SK-N-SH (cell line): Measurements from ENCODE around the gene TLE5. TPM values are rescaled to one million over a fixed set of nuclear protein-coding genes. Genes with fewer than 3 reads are reported as not detected.

Experiments
- CTCF ChIA-PET: fragments of 300-600, 350-600 bp; formaldehyde crosslinking; extraction: SDS; loops from one replicate; lab custom pipeline; 2021; lab: Yijun Ruan, JAX
- POLR2A ChIA-PET: fragments of 350-600 bp; sonication (Branson Sonifier 250); formaldehyde crosslinking; extraction: SDS; loops from one replicate; lab custom pipeline; 2020; ENCODE audit warnings: antibody characterized with exemption, inconsistent platforms; lab: Yijun Ruan, JAX
- DNase-seq: peaks from one replicate; pipeline ENCODE4 v3.0.0; 2012
- H2AFZ ChIP-seq: fragments of 200-600 bp; sonication (generic); 2 replicates; pipeline ENCODE4 v1.8.1; 2016; ENCODE audit warnings: antibody characterized with exemption, mild to moderate bottlenecking, low read depth
- H3F3A ChIP-seq: fragments of 200-600 bp; sonication (generic); replicated peaks from 2 replicates; pipeline ENCODE3; 2016; ENCODE audit warnings: antibody characterized with exemption, mild to moderate bottlenecking; ENCODE audit not compliant: insufficient read depth
- H3K27ac ChIP-seq, 2 experiments: fragments of 200-500 bp in 1 of 2; fragments of 200-600 bp in 1 of 2; sonication (Bioruptor generic) in 1 of 2; sonication (generic), shearing (Covaris generic) in 1 of 2; 2 replicates each; pipeline versions ENCODE4 v1.5.1 to v1.6.1; 2014 to 2016; ENCODE audit warnings: low read depth in 2 of 2, inconsistent platforms in 1 of 2, low read length in 1 of 2, mild to moderate bottlenecking in 1 of 2, mixed read lengths in 1 of 2
- H3K27me3 ChIP-seq: fragments of 200-600 bp; sonication (generic), shearing (Covaris generic); 2 replicates; pipeline ENCODE4 v1.6.1; 2016; ENCODE audit warnings: mixed run types; ENCODE audit not compliant: insufficient read depth
- H3K36me3 ChIP-seq, 2 experiments: fragments of 200-500 bp in 1 of 2; fragments of 200-600 bp in 1 of 2; sonication (Bioruptor generic) in 1 of 2; sonication (generic) in 1 of 2; replicated peaks in 1 of 2; 2 replicates each; pipeline versions ENCODE3 to v1.5.1; 2014 to 2016; ENCODE audit warnings: low read length in 1 of 2, mild to moderate bottlenecking in 1 of 2; ENCODE audit not compliant: insufficient read depth in 2 of 2, control insufficient read depth in 1 of 2
- H3K4me1 ChIP-seq, 2 experiments: fragments of 200-500 bp in 1 of 2; fragments of 200-600 bp in 1 of 2; sonication (Bioruptor generic) in 1 of 2; sonication (generic), shearing (Covaris generic) in 1 of 2; 2 replicates each; pipeline versions ENCODE4 v1.5.1 to v1.6.1; 2014 to 2016; ENCODE audit warnings: low read depth in 1 of 2, low read length in 1 of 2, mixed run types in 1 of 2; ENCODE audit not compliant: insufficient read depth in 2 of 2, control insufficient read depth in 1 of 2
- H3K4me2 ChIP-seq: fragments of 200-600 bp; sonication (generic), shearing (Covaris generic); 2 replicates; pipeline ENCODE4 v1.6.1; 2017; ENCODE audit warnings: mixed run types
- H3K4me3 ChIP-seq, 2 experiments: fragments of 200-500 bp in 1 of 2; fragments of 200-600 bp in 1 of 2; sonication (Bioruptor generic) in 1 of 2; sonication (generic), shearing (Covaris generic) in 1 of 2; 2 replicates each; pipeline versions ENCODE4 v1.5.1 to v1.8.1; 2014 to 2016; ENCODE audit warnings: low read depth in 2 of 2, inconsistent platforms in 1 of 2, low read length in 1 of 2, mild to moderate bottlenecking in 1 of 2, mixed read lengths in 1 of 2, moderate library complexity in 1 of 2
- H3K79me2 ChIP-seq: fragments of 200-600 bp; sonication (generic); 2 replicates; pipeline ENCODE4 v1.8.1; 2017; ENCODE audit warnings: mild to moderate bottlenecking; ENCODE audit not compliant: insufficient read depth
- H3K9ac ChIP-seq: fragments of 200-600 bp; sonication (generic); 2 replicates; pipeline ENCODE4 v1.6.1; 2017; ENCODE audit warnings: mixed run types
- H3K9me2 ChIP-seq: fragments of 200-600 bp; sonication (generic); 2 replicates; pipeline ENCODE4 v1.6.1; 2017; ENCODE audit warnings: mixed run types
- H3K9me3 ChIP-seq: fragments of 200-600 bp; sonication (generic); 2 replicates; pipeline ENCODE4 v1.6.1; 2017; ENCODE audit warnings: mixed run types, mild to moderate bottlenecking, moderate library complexity
- H4K20me1 ChIP-seq: fragments of 200-600 bp; sonication (generic); 2 replicates; pipeline ENCODE4 v1.6.1; 2017; ENCODE audit warnings: mild to moderate bottlenecking, mixed run types; ENCODE audit not compliant: insufficient read depth
- CHD2 ChIP-seq: fragments of 150-350 bp; IDR thresholded peaks from 2 replicates; pipeline ENCODE4 v1.6.1; 2018; ENCODE audit warnings: low read length; ENCODE audit not compliant: partially characterized antibody
- ELF1 ChIP-seq: IDR thresholded peaks from 2 replicates; pipeline ENCODE4 v1.4.0; 2012
- EP300 ChIP-seq, 2 experiments: IDR thresholded peaks; 2 replicates each; pipeline versions ENCODE4 v1.4.0 to v1.6.1; 2012; ENCODE audit warnings: borderline replicate concordance in 1 of 2, low read depth in 1 of 2, low read length in 1 of 2
- EZH2phosphoT487 ChIP-seq: fragments of 200-600 bp; sonication (generic); IDR thresholded peaks from 2 replicates; pipeline ENCODE4 v1.6.1; 2017; ENCODE audit warnings: low read depth, mixed run types, mild to moderate bottlenecking, antibody characterized with exemption, moderate library complexity, borderline replicate concordance
- FOSL2 ChIP-seq: IDR thresholded peaks from 2 replicates; pipeline ENCODE4 v1.4.0; 2012; ENCODE audit warnings: low read depth, mild to moderate bottlenecking, moderate library complexity, borderline replicate concordance
- FOXJ3 ChIP-seq: sonication (generic); formaldehyde crosslinking; IDR thresholded peaks from 2 replicates; pipeline ENCODE4 v1.5.1; 2020; ENCODE audit warnings: mild to moderate bottlenecking, missing genetic modification reagents
- FOXM1 ChIP-seq: IDR thresholded peaks from 2 replicates; pipeline ENCODE4 v1.4.0; 2012; ENCODE audit warnings: low read depth, mild to moderate bottlenecking
- GABPA ChIP-seq: IDR thresholded peaks from 2 replicates; pipeline ENCODE4 v1.4.0; 2012; ENCODE audit warnings: low read depth, mild to moderate bottlenecking
- GATA2 ChIP-seq: sonication (generic); formaldehyde crosslinking; IDR thresholded peaks from 2 replicates; pipeline ENCODE4 v1.5.0; 2020; ENCODE audit warnings: mild to moderate bottlenecking, missing genetic modification reagents
- JUND ChIP-seq: IDR thresholded peaks from 2 replicates; pipeline ENCODE4 v1.4.0; 2012
- MEF2A ChIP-seq: IDR thresholded peaks from 2 replicates; pipeline ENCODE4 v1.4.0; 2012; ENCODE audit warnings: low read depth, borderline replicate concordance
- MXI1 ChIP-seq: IDR thresholded peaks from 2 replicates; pipeline ENCODE4 v1.6.1; 2012; ENCODE audit warnings: mild to moderate bottlenecking, low read depth, low read length, improper control_type of control experiment
- NFIC ChIP-seq: IDR thresholded peaks from 2 replicates; pipeline ENCODE4 v1.4.0; 2012; ENCODE audit warnings: borderline replicate concordance
- RFX5 ChIP-seq: IDR thresholded peaks from 2 replicates; pipeline ENCODE4 v1.6.1; 2012; ENCODE audit warnings: mild to moderate bottlenecking, improper control_type of control experiment, low read length
- SMC3 ChIP-seq: IDR thresholded peaks from 2 replicates; pipeline ENCODE4 v1.6.1; 2012; ENCODE audit warnings: low read depth, low read length, improper control_type of control experiment
- TCF12 ChIP-seq: IDR thresholded peaks from 2 replicates; pipeline ENCODE4 v1.4.0; 2012
- TEAD4 ChIP-seq: IDR thresholded peaks from 2 replicates; pipeline ENCODE4 v1.4.0; 2012; ENCODE audit warnings: mild to moderate bottlenecking, borderline replicate concordance; ENCODE audit not compliant: insufficient read depth
- YY1 ChIP-seq: IDR thresholded peaks from 2 replicates; pipeline ENCODE4 v1.4.0; 2012; ENCODE audit warnings: low read depth, mild to moderate bottlenecking
- WGBS: methylation state at CpG from one replicate; pipeline ENCODE4 v1.1.6; 2017; ENCODE audit warnings: low lambda C conversion rate; 5-methylcytosine and 5-hydroxymethylcytosine counted together
- polyA plus RNA-seq, 3 experiments: library from polyadenylated mRNA; depleted of rRNA; stranded (reverse); fragments of >200 nt; gene quantifications; 2 replicates each; pipeline ENCODE4 v1.2.3, GENCODE V29; 2012
- TF ChIP-seq, protein P1 (sequence below): IDR thresholded peaks from 2 replicates; pipeline ENCODE4 v1.6.1; 2012; ENCODE audit warnings: mild to moderate bottlenecking, low read depth, low read length, moderate library complexity
- TF ChIP-seq, protein P2 (sequence below): fragments of 150-350 bp; IDR thresholded peaks from 2 replicates; pipeline ENCODE4 v1.6.1; 2016; ENCODE audit warnings: mild to moderate bottlenecking, low read depth, low read length
- TF ChIP-seq, protein P3 (sequence below): IDR thresholded peaks from 2 replicates; pipeline ENCODE4; 2012
- TF ChIP-seq, protein P4 (sequence below): IDR thresholded peaks from 2 replicates; pipeline ENCODE4 v1.4.0; 2012; ENCODE audit warnings: low read depth, borderline replicate concordance

Gene TLE5
- polyA plus RNA-seq, 1 of the 3 experiments (the other 2 are of a cell fraction) = 519 TPM

DNA sequence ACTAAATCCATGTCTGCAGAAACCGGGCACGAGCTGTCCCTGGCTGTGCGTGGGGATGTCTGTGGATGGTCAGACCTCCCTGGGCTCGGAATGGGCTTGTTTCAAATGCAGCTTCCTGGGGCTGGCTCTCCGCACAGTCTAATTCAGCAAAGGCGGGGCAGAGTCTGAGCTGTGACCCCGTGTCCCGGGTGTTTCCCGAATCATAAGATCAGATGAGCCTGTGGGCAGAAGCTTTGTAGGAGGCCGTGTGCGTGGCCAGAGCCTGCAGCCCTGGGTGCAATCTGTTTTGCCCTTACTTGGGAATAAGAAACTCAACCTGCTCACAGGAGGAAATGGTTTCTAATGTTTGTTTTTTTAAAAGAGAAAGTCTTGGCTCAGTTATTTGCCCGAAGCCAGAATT lies 18.0 kb upstream of the TLE5 start (continued):
- TF ChIP-seq, protein P1, sequence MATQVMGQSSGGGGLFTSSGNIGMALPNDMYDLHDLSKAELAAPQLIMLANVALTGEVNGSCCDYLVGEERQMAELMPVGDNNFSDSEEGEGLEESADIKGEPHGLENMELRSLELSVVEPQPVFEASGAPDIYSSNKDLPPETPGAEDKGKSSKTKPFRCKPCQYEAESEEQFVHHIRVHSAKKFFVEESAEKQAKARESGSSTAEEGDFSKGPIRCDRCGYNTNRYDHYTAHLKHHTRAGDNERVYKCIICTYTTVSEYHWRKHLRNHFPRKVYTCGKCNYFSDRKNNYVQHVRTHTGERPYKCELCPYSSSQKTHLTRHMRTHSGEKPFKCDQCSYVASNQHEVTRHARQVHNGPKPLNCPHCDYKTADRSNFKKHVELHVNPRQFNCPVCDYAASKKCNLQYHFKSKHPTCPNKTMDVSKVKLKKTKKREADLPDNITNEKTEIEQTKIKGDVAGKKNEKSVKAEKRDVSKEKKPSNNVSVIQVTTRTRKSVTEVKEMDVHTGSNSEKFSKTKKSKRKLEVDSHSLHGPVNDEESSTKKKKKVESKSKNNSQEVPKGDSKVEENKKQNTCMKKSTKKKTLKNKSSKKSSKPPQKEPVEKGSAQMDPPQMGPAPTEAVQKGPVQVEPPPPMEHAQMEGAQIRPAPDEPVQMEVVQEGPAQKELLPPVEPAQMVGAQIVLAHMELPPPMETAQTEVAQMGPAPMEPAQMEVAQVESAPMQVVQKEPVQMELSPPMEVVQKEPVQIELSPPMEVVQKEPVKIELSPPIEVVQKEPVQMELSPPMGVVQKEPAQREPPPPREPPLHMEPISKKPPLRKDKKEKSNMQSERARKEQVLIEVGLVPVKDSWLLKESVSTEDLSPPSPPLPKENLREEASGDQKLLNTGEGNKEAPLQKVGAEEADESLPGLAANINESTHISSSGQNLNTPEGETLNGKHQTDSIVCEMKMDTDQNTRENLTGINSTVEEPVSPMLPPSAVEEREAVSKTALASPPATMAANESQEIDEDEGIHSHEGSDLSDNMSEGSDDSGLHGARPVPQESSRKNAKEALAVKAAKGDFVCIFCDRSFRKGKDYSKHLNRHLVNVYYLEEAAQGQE = no peak
- TF ChIP-seq TEAD4 = no peak
- TF ChIP-seq GATA2 = no peak
- no peak for TF ChIP-seq TCF12
- TF ChIP-seq YY1 = no peak
- TF ChIP-seq FOXJ3 (CRISPR knock-in tag) = no peak
- TF ChIP-seq SMC3 = no peak
- no peak for TF ChIP-seq CHD2
- TF ChIP-seq MXI1 = no peak
- TF ChIP-seq EZH2phosphoT487 = no peak
- TF ChIP-seq FOXM1 = no peak
- TF ChIP-seq JUND = no peak
- TF ChIP-seq, all 33 proteins: peak for 0

DNA sequence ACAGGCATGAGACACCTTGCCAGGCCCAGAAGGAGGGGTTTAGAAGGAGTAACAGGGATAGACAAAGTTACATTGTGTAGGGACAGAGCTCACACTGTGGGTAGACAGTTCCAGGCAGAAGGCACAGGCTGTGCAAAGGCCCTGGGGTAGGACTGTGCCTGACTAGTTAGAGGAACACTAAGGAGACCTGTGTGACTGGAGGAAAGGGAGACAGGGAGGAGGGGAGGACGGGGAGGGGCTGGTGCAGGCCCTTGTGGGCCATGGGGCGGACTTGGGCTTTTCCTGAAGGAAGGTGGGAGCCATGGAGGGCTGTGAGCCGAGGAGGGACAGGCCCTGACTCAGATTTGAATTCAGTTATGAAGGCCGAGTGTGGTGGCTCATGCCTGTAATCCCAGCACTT lies 17.3 kb upstream of the TLE5 start:
- no peak overlapping the region for H3K27ac ChIP-seq
- H3K36me3 ChIP-seq = no peaks in the 10 kb centered on the region
- CTCF ChIA-PET = interaction anchor here (1.2 to 3.6 kb wide), 3 partner anchors 24 to 117 kb away, joined by 4 to 19 read pairs (median 8); no protein-coding TSS in a partner anchor
- no peaks in the 10 kb centered on the region for H3K9me3 ChIP-seq
- no peaks in the 10 kb centered on the region for H3F3A ChIP-seq
- no peak overlapping the region for H3K4me3 ChIP-seq
- H4K20me1 ChIP-seq = no peaks in the 10 kb centered on the region
- H3K9me2 ChIP-seq = no peaks in the 10 kb centered on the region
- no peak for DNase-seq
- no peak overlapping the region for H3K9ac ChIP-seq
- H2AFZ ChIP-seq = no peak overlapping the region
- H3K79me2 ChIP-seq = no peaks in the 10 kb centered on the region
- no peak overlapping the region for H3K4me2 ChIP-seq
- H3K4me1 ChIP-seq = peaks cover 0 to 3% of the 10 kb centered on the region in 2 experiments; a peak in 1 of 4 replicates
- WGBS = 65% methylated on average over 4 of the region's 4 CpGs
- POLR2A ChIA-PET = no interaction called here
- no peaks in the 10 kb centered on the region for H3K27me3 ChIP-seq
- TF ChIP-seq FOSL2 = no peak
- TF ChIP-seq TEAD4 = no peak
- TF ChIP-seq FOXM1 = no peak
- no peak for TF ChIP-seq FOXJ3 (CRISPR knock-in tag)
- TF ChIP-seq, protein P2, sequence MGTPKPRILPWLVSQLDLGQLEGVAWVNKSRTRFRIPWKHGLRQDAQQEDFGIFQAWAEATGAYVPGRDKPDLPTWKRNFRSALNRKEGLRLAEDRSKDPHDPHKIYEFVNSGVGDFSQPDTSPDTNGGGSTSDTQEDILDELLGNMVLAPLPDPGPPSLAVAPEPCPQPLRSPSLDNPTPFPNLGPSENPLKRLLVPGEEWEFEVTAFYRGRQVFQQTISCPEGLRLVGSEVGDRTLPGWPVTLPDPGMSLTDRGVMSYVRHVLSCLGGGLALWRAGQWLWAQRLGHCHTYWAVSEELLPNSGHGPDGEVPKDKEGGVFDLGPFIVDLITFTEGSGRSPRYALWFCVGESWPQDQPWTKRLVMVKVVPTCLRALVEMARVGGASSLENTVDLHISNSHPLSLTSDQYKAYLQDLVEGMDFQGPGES = no peak
- TF ChIP-seq NFIC = no peak
- TF ChIP-seq MEF2A = no peak
- TF ChIP-seq GATA2 = no peak
- TF ChIP-seq EP300 (IDR thresholded peaks at IDR 0.05; ENCODE audit: borderline replicate concordance in 1 of 2, low read depth in 1 of 2, low read length in 1 of 2) = no peak
- TF ChIP-seq RFX5 = no peak
- no peak for TF ChIP-seq SMC3
- TF ChIP-seq ELF1 = no peak
- TF ChIP-seq, protein P3, sequence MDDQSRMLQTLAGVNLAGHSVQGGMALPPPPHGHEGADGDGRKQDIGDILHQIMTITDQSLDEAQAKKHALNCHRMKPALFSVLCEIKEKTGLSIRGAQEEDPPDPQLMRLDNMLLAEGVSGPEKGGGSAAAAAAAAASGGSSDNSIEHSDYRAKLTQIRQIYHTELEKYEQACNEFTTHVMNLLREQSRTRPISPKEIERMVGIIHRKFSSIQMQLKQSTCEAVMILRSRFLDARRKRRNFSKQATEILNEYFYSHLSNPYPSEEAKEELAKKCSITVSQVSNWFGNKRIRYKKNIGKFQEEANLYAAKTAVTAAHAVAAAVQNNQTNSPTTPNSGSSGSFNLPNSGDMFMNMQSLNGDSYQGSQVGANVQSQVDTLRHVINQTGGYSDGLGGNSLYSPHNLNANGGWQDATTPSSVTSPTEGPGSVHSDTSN = no peak
- TF ChIP-seq GABPA = no peak
- no peak for TF ChIP-seq MXI1
- TF ChIP-seq YY1 = no peak
- TF ChIP-seq, protein P4, sequence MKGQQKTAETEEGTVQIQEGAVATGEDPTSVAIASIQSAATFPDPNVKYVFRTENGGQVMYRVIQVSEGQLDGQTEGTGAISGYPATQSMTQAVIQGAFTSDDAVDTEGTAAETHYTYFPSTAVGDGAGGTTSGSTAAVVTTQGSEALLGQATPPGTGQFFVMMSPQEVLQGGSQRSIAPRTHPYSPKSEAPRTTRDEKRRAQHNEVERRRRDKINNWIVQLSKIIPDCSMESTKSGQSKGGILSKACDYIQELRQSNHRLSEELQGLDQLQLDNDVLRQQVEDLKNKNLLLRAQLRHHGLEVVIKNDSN = no peak
- TF ChIP-seq, protein P1 = no peak
